Panc1 (cell line): ENCODE data around the gene NME2.

Experiments used
- CTCF ChIP-seq: fragments of 450-650 bp; IDR thresholded peaks from 2 replicates; pipeline ENCODE4 v1.5.1; 2017; ENCODE audit warnings: mild to moderate bottlenecking
- REST ChIP-seq, 2 experiments: IDR thresholded peaks; 2 replicates each; pipeline ENCODE4 v1.6.1; 2011 to 2012; ENCODE audit warnings: low read depth in 2 of 2, control low read depth in 1 of 2, low read length in 1 of 2, mild to moderate bottlenecking in 1 of 2, moderate library complexity in 1 of 2; ENCODE audit not compliant: insufficient read depth in 1 of 2
- TCF7L2 ChIP-seq: IDR thresholded peaks from 2 replicates; pipeline ENCODE4 v1.6.1; 2011; ENCODE audit warnings: mild to moderate bottlenecking, low read depth, low read length, inconsistent platforms

- TF ChIP-seq CTCF (no peak), TCF7L2 (no peak), REST (IDR thresholded peaks at IDR 0.05; ENCODE audit: insufficient read depth in 1 of 2, low read depth in 2 of 2, low read length in 1 of 2) (no peak)
Observed at GRCh38 chr17:51133365-51133764, 32.8 kb upstream of the NME2 start.
